Dendritic cell treated with granulocyte-macrophage colony-stimulating factor and Interleukin-4, amounts not matched to agents 40 ng/mL and 50 ng/mL, for 4 days (primary cell): Measurements from ENCODE around the gene KRT76.
"Not testable (repeated sequence)": the region's sequence is repeated elsewhere in the genome, so short reads cannot be mapped to it uniquely, and the experiment has no call there.

Experiments
- H3K27ac Mint-ChIP-seq: one replicate; pipeline ENCODE4 v1.8.0; 2022; ENCODE audit warnings: mild to moderate bottlenecking, mixed read lengths
- H3K27me3 Mint-ChIP-seq: one replicate; pipeline ENCODE4 v1.8.0; 2022; ENCODE audit warnings: mild to moderate bottlenecking, mixed read lengths
- H3K36me3 Mint-ChIP-seq: one replicate; pipeline ENCODE4 v1.8.0; 2022; ENCODE audit warnings: low read depth, mixed read lengths
- H3K4me1 Mint-ChIP-seq: one replicate; pipeline ENCODE4 v1.8.0; 2022; ENCODE audit warnings: low read depth, mixed read lengths
- H3K4me3 Mint-ChIP-seq: one replicate; pipeline ENCODE4 v1.8.0; 2022; ENCODE audit warnings: mild to moderate bottlenecking, moderate library complexity, mixed read lengths
- H3K9me3 Mint-ChIP-seq: one replicate; pipeline ENCODE4 v1.8.0; 2022; ENCODE audit warnings: mixed read lengths
- intact Hi-C: fragments of 100-400 bp; cut with micrococcal nuclease; formaldehyde crosslinking; loops from one replicate; pipeline ENCODE4 v1.15.0; 2022

KRT76 gene

DNA sequence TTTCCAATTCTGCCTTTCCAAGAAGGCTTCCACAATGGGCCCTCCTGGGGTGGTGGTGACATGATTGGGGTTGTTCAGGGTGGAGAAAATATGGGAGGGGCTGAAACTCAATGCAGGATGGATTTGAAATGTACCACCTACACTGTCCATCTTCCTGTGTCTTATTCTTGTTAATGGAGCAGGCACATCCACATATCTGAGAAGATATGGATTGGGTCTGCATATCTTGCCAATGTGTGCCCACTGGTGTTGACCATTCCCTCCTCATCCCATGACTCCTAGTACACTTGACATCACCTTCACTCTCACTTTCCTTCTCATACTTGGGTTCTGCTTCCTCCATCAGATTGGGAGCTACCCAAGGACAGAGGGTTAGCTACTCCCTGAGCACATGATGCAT lies 7.2 kb downstream of the KRT76 start:
- Mint-ChIP-seq H3K4me1 (no peaks in the 10 kb centered on the region), H3K9me3 (no peaks in the 10 kb centered on the region), H3K36me3 (no peaks in the 10 kb centered on the region), H3K4me3 (no peak overlapping the region), H3K27me3 (peaks cover 9% of the 10 kb centered on the region), H3K27ac (no peak overlapping the region)
- intact Hi-C loops, result no loop called here

GRCh38 chr12:52769354-52769753 lies 7.8 kb downstream of the KRT76 start:
- intact Hi-C loops, result no loop called here
- Mint-ChIP-seq H3K27me3 (peaks cover 9% of the 10 kb centered on the region), H3K4me3 (no peak overlapping the region), H3K9me3 (no peaks in the 10 kb centered on the region), H3K27ac (no peak overlapping the region), H3K36me3 (no peaks in the 10 kb centered on the region), H3K4me1 (no peaks in the 10 kb centered on the region)

DNA sequence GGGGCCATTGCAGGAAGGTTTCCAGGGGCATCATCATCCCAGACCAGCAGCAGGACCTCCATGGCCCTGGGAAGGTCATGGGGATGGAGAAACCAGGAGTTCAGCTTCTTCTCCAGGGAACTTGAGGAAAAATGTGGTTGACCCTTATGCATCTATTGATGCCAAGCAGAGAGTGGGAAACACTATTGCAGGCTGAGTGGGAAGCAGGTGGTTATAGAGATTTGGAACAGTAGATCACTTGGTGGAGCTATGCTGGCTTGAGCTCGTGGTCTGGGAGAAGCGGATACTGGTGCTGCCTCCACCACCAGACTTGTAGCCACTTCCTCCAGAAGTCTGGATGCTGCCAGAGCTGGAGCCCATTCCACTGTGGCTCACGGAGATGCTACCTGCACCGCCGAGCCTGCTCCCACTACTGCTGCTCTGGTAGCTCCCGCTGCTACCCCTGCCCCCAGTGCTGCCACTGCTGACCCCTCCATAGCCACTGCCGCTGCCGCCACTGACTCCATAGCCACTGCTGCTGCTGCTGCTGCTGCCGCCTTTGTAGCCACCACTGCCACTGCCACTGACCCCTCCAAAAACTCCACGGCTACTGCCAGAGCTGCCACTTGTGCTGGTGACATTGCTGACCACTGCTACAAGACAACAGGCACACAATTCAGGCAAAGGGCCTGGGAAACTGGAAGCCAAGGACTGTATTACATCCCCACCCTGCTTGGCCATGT lies 8.5 kb downstream of the KRT76 start:
- Mint-ChIP-seq H3K27me3 (peaks cover 9% of the 10 kb centered on the region), H3K4me1 (no peaks in the 10 kb centered on the region), H3K9me3 (no peaks in the 10 kb centered on the region), H3K27ac (no peak overlapping the region), H3K4me3 (no peak overlapping the region), H3K36me3 (no peaks in the 10 kb centered on the region)
- intact Hi-C loops, result no loop called here

DNA sequence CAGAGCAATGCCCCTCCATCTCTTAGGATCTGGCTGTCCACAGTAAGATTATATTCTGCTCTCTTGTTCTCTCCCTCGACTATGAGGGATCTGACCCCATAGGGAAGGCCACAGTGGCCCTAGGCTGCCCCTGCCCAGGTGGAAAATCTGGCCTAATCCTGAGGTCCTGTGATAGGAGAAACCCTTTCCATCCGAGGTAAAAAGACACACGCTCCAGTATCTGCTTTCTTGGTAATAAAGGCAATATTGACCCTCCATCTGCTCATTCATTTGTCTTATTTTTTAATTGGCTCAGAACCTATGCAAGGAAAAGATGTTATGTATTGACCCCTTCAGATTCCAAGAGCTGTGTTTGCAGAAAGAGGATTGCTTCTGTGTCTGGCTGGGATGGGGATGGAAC lies 9.7 kb downstream of the KRT76 start:
- H3K36me3 Mint-ChIP-seq, result no peaks in the 10 kb centered on the region
- peaks cover 9% of the 10 kb centered on the region for H3K27me3 Mint-ChIP-seq
- no peaks in the 10 kb centered on the region for H3K9me3 Mint-ChIP-seq
- intact Hi-C loops, result no loop called here
- no peaks in the 10 kb centered on the region for H3K4me1 Mint-ChIP-seq
- H3K27ac Mint-ChIP-seq, result no peak overlapping the region
- H3K4me3 Mint-ChIP-seq, result no peak overlapping the region

DNA sequence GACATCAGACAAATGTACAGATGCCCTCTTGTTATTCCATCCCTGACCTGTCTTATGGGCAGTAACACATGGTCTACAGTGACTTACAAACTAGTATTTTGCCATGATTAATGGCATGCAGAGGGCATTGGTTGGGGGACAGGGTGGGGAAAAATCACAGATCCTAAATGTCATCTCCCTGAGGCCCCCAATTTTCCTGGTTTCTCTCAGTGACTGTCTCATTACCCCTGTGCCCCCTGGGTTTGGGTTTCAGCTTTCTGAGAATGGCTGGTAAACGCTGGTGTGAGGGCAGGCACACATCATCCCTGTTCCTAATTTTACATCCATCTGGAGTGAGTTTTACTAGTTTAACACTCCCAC lies 10.1 kb downstream of the KRT76 start:
- H3K27ac Mint-ChIP-seq, result no peak overlapping the region
- intact Hi-C loops, result no loop called here

GRCh38 chr12:52766351-52767019 lies 10.7 kb downstream of the KRT76 start:
- H3K9me3 Mint-ChIP-seq, result no peaks in the 10 kb centered on the region
- H3K27ac Mint-ChIP-seq, result no peak overlapping the region
- no peaks in the 10 kb centered on the region for H3K4me1 Mint-ChIP-seq
- H3K36me3 Mint-ChIP-seq, result no peaks in the 10 kb centered on the region
- peaks cover 9% of the 10 kb centered on the region for H3K27me3 Mint-ChIP-seq
- intact Hi-C loops, result no loop called here
- H3K4me3 Mint-ChIP-seq, result no peak overlapping the region

More for the DNA sequence above, 10.1 kb downstream of the KRT76 start:
- H3K4me1 Mint-ChIP-seq, result no peaks in the 10 kb centered on the region
- no peak overlapping the region for H3K4me3 Mint-ChIP-seq
- peaks cover 9% of the 10 kb centered on the region for H3K27me3 Mint-ChIP-seq
- no peaks in the 10 kb centered on the region for H3K36me3 Mint-ChIP-seq
- H3K9me3 Mint-ChIP-seq, result no peaks in the 10 kb centered on the region

DNA sequence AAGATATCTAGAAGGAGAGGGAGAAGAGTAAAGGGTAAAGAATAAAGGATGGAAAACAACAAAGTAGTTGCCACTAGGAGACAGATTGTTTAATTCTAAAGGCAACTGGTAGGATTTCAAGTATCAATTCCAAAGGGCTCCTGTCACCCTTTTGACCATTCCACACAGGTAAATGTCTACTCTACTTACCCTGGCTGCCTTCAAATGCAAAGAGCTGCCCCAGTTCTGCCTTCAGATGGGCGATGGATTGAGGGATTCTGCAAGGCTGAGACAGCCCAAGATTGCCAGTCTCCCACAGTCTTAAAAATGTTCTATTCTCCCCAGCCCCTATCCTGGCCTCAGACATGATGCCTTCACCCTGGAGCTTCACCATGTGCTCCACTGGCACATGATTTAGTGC lies 11.4 kb downstream of the KRT76 start:
- Mint-ChIP-seq H3K9me3 (peaks cover 6% of the 10 kb centered on the region), H3K27me3 (peaks cover 4% of the 10 kb centered on the region), H3K36me3 (no peaks in the 10 kb centered on the region), H3K4me3 (no peak overlapping the region), H3K27ac (no peak overlapping the region), H3K4me1 (no peaks in the 10 kb centered on the region)
- intact Hi-C loops, result no loop called here

DNA sequence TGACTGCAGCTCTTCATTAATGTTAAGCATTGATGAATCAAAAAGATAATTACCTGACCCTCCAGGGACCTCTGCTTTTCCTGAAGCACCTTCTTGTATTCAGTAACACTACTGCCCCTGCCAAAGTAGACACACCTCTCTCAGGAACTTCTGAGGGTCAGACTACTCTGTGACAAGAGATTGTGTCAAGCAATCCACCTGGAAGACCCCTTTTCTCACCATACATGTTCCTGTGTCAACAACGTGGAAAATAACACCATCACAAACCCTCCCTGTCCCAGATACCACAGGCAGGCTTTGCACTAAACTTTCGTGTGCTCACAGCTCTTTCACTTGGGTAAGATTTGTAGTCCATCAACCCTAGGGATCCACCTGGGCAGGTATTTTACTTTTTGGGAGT lies 13.2 kb downstream of the KRT76 start:
- no peak overlapping the region for H3K27ac Mint-ChIP-seq
- H3K36me3 Mint-ChIP-seq, result no peaks in the 10 kb centered on the region
- peaks cover 6% of the 10 kb centered on the region for H3K27me3 Mint-ChIP-seq
- intact Hi-C loops, result no loop called here
- no peak overlapping the region for H3K4me3 Mint-ChIP-seq
- H3K4me1 Mint-ChIP-seq, result no peaks in the 10 kb centered on the region
- H3K9me3 Mint-ChIP-seq, result peaks cover 18% of the 10 kb centered on the region

- H3K9me3 Mint-ChIP-seq, result peaks cover 18% of the 10 kb centered on the region
- H3K4me3 Mint-ChIP-seq, result no peak overlapping the region
- H3K4me1 Mint-ChIP-seq, result no peaks in the 10 kb centered on the region
- H3K36me3 Mint-ChIP-seq, result no peaks in the 10 kb centered on the region
- intact Hi-C loops, result no loop called here
- H3K27me3 Mint-ChIP-seq, result peaks cover 6% of the 10 kb centered on the region
- no peak overlapping the region for H3K27ac Mint-ChIP-seq
Measured at GRCh38 chr12:52763036-52763659, 14.0 kb downstream of the KRT76 start.

DNA sequence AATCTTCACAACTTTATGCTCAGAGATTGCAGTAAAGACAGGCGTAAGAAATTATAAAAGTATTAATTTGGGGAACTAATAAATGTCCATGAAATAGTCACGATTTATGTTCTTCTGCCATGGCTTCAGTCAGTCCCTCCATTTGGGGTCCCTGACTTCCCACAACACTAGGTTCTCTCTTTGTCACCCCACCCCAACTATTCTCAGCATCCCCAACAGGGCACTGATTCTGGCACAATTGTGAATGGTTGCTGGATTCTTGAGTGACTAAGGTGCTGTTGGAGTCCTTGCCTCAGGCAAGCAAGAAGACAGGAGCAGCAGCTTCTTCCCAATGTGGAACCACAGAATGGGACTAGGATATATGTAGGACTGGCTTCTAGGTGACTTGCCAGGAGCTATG lies 15.3 kb downstream of the KRT76 start:
- Mint-ChIP-seq H3K27me3 (peaks cover 6% of the 10 kb centered on the region), H3K9me3 (peaks cover 18% of the 10 kb centered on the region), H3K36me3 (no peaks in the 10 kb centered on the region), H3K27ac (no peak overlapping the region), H3K4me1 (no peaks in the 10 kb centered on the region), H3K4me3 (no peak overlapping the region)
- intact Hi-C loops, result no loop called here

DNA sequence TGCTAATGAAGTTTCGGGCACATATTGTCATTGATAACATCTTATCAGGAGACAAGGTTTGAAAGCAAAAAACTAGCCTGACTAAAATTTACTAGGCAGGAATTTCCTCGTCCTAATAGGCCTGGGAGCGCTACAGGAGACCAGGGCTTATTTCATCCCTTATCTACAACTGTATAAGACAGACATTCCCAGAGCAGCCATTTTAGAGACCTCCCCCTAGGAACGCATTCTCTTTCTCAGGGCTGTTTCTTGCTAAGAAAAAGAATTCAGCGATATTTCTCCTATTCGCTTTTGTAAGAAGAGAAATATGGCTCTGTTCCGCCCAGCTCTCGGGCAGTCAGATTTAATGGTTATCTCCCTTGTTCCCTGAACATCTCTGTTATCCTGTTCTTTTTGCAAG lies 15.9 kb downstream of the KRT76 start:
- H3K4me1 Mint-ChIP-seq, H3K36me3 Mint-ChIP-seq, H3K4me3 Mint-ChIP-seq, H3K27me3 Mint-ChIP-seq, intact Hi-C loops, H3K27ac Mint-ChIP-seq: not testable (repeated sequence)
- H3K9me3 Mint-ChIP-seq, result peaks cover 18% of the 10 kb centered on the region

DNA sequence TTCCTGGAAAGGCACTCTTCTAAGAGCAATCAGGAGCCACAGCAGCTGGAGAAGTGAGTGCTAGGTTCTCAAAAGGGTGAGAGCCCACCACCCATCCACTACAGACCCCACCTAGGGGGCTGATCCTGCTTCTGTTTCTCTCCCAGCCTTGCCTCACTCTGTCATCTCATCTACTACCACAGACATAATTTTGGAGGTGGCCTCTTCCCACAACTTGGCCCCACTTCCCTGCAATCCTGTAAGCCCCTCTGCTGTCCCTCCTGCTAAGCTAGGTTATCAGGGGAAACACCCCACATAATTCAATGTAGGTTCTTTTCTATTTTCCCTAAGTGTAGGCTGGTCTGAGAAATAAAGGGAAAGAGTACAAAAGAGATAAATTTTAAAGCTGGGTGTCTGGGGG lies 16.5 kb downstream of the KRT76 start:
- Mint-ChIP-seq H3K27ac (no peak overlapping the region), H3K9me3 (peaks cover 18% of the 10 kb centered on the region), H3K36me3 (no peaks in the 10 kb centered on the region), H3K4me3 (no peak overlapping the region), H3K27me3 (peaks cover 3% of the 10 kb centered on the region), H3K4me1 (no peaks in the 10 kb centered on the region)
- intact Hi-C loops, result no loop called here

DNA sequence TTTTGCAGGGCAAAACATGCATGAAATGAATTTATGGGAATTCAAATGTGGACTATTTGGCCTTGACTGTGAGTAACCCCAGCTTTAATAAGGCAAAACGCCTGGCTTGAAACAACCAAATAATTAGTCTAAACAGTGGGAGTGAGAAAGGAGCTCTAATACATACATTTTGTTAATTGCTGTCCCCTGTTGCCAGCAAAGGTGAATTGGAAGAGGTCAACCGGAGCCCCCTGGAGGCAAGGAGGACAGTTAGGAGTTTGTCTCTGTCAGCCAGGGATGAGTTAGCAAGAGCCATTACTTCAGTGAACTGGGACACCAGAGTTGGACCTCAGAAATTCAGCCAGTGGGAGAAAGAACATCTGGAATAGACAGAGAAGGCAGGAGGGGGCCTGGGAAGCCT lies 17.4 kb downstream of the KRT76 start:
- Mint-ChIP-seq H3K27ac (no peak overlapping the region), H3K4me1 (no peaks in the 10 kb centered on the region), H3K36me3 (no peaks in the 10 kb centered on the region), H3K4me3 (no peak overlapping the region), H3K9me3 (peaks cover 18% of the 10 kb centered on the region), H3K27me3 (peaks cover 3% of the 10 kb centered on the region)
- intact Hi-C loops, result no loop called here

DNA sequence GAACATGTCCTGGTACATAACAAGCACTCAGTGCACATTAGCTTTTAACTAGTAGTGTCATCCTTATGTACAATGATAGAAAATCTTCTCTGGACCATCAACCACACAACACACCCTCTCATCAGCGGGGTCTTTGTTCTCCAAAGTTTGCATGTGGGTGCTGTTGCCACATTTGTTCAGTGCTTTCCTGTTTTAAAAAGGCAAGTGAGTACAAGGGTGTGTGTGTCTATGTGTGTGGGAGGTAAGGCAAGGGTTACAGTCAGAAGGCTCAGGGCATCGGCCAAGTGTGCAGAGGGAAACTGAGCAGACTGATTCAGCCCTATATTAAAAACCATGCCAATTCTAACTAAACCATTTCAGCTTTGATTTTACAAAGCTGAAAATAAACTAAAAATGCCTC lies 17.9 kb downstream of the KRT76 start:
- intact Hi-C loops, result no loop called here
- H3K4me3 Mint-ChIP-seq, result no peak overlapping the region
- H3K36me3 Mint-ChIP-seq, result no peaks in the 10 kb centered on the region
- H3K27me3 Mint-ChIP-seq, result peaks cover 4% of the 10 kb centered on the region
- H3K9me3 Mint-ChIP-seq, result peaks cover 18% of the 10 kb centered on the region
- no peak overlapping the region for H3K27ac Mint-ChIP-seq
- no peaks in the 10 kb centered on the region for H3K4me1 Mint-ChIP-seq
